ENCODE data around the gene PLA2G7. TPM values are rescaled to one million over a fixed set of nuclear protein-coding genes. Genes with fewer than 3 reads are reported as not detected.

PLA2G7 gene
- total and polyA plus RNA-seq, 8 donors = 0.88 to 32.1 (median 1.2) TPM

DNA sequence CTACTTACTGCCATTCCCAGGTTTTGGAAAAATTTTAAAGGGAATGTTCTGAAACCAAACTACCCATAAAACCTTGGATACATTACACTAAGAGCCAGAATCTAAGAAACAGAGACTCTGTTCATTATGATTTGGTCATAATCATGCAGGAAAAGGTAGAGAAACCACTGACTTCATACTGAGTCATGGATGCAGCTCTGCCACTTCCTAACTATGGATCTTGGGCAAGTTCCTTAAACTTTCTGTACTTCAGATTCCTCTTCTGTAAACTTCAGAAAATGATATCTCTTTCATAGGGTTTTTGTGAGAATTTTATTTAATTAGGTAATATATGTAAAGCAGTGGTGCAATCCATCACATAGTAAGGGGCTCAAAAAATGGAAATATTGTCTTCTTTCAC is 20.0 kb downstream of the PLA2G7 start:
- TF ChIP-seq, protein P1, sequence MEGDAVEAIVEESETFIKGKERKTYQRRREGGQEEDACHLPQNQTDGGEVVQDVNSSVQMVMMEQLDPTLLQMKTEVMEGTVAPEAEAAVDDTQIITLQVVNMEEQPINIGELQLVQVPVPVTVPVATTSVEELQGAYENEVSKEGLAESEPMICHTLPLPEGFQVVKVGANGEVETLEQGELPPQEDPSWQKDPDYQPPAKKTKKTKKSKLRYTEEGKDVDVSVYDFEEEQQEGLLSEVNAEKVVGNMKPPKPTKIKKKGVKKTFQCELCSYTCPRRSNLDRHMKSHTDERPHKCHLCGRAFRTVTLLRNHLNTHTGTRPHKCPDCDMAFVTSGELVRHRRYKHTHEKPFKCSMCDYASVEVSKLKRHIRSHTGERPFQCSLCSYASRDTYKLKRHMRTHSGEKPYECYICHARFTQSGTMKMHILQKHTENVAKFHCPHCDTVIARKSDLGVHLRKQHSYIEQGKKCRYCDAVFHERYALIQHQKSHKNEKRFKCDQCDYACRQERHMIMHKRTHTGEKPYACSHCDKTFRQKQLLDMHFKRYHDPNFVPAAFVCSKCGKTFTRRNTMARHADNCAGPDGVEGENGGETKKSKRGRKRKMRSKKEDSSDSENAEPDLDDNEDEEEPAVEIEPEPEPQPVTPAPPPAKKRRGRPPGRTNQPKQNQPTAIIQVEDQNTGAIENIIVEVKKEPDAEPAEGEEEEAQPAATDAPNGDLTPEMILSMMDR (IDR thresholded peaks at IDR 0.05) = no peak
- DNase-seq (no peak), ATAC-seq (peak; percentile 23)
- Histone ChIP-seq H3K36me3 (no peaks in the 10 kb centered on the region), H3K9me3 (no peaks in the 10 kb centered on the region), H3K27ac (peak overlapping the region in 1 of 2 donors; percentile 11), H3K4me1 (peaks cover 0 to 12% of the 10 kb centered on the region in 2 donors), H3K27me3 (no peaks in the 10 kb centered on the region), H3K4me3 (no peak overlapping the region)
- intact Hi-C loops (cut with DNase I) = no loop called here

DNA sequence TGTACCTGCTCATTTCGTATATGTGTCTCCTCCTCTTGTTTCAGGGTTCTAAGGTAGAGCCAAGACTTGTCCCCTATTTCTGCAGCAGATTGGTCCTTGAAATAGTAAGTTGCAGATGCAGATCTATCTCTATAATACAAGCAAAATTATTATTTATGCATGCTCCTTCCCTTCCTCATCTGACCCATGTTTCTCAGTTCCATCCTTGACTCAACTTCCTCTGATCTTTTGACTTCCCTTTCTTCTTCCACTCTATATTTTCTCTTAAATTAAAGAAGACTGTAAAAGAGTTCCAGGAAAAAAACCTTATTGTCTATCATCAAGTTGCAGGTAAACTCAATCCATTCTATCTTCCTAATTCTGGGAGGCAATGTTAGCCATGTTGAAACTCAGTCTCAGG is 23.7 kb downstream of the PLA2G7 start:
- H3K27me3 ChIP-seq = no peaks in the 10 kb centered on the region
- peaks cover 0 to 12% of the 10 kb centered on the region in 2 donors for H3K4me1 ChIP-seq
- DNase-seq = no peak
- no peaks in the 10 kb centered on the region for H3K36me3 ChIP-seq
- H3K9me3 ChIP-seq = no peaks in the 10 kb centered on the region
- no peak for ATAC-seq
- intact Hi-C loops (cut with DNase I) = no loop called here
- no peak overlapping the region for H3K4me3 ChIP-seq
- TF ChIP-seq, protein P1 (IDR thresholded peaks at IDR 0.05) = no peak
- H3K27ac ChIP-seq = no peak overlapping the region

DNA sequence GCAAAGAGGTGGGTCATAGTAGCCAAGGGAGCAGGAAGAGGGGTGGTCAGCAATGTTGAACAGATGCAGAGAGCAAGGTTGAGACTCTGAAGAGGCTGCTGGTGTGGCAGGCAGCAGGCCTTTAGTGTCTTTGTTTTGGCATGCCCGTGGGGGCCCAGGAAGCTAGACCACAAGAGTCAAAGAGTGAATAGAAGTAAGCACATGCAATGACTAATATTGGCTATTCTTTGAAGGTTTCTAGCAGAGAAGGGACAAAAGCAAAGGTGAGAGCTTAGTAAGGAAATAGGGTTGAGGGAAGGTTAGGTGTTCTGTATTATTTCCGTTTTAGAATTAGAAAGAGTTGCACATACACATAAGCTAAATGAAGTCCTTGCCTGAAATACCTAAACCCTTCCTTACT is 28.7 kb downstream of the PLA2G7 start:
- Histone ChIP-seq H3K27me3 (no peaks in the 10 kb centered on the region), H3K36me3 (no peaks in the 10 kb centered on the region), H3K27ac (no peak overlapping the region), H3K4me3 (no peak overlapping the region), H3K4me1 (peaks cover 0 to 3% of the 10 kb centered on the region in 2 donors), H3K9me3 (no peaks in the 10 kb centered on the region)
- TF ChIP-seq, protein P1 (IDR thresholded peaks at IDR 0.05) = no peak
- no peak for ATAC-seq
- intact Hi-C loops (cut with DNase I) = no loop called here
- DNase-seq = no peak

DNA sequence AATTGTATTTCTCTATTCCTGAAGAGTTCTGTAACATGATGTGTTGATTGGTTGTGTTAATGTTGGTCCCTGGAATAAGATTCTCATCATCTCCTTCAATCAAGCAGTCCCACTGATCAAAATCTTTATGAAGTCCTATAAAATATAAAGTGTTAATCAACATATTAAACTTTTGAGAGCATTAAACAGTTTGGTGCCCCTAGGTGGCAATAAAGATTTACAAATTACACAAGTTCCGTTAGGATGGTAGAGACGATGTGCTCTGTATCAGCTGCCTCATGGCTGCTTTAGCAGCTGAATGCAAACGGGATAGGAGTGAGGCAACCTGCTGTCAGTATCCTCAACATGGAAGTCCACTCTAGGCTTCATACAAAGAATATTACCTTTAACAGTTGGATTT is 30.6 kb downstream of the PLA2G7 start:
- intact Hi-C loops (cut with DNase I) = no loop called here
- ATAC-seq (peak; percentile 71), DNase-seq (peak in 1 of 4 donors; percentile 19)
- Histone ChIP-seq H3K9me3 (no peaks in the 10 kb centered on the region), H3K27ac (no peak overlapping the region), H3K4me1 (no peaks in the 10 kb centered on the region), H3K36me3 (no peaks in the 10 kb centered on the region), H3K4me3 (no peak overlapping the region), H3K27me3 (no peaks in the 10 kb centered on the region)
- TF ChIP-seq, protein P1 (IDR thresholded peaks at IDR 0.05) = no peak

DNA sequence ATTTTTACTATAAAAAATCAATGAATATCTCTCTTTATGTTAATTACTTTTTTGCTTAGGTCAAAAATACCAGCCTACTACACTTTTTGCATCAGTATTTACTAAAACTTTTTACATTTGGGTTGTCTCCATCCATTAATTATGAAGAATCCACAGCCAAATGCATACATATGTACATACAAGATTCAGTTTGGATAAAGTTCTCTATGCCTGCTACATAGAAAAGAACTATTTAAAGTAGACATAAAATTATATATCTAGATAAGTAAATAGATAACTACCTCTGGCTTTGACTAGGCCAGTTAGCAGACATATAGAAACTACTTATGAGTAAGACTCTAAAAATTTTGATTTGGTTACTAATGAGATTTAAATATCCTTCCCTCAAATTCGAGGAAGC is 35.2 kb downstream of the PLA2G7 start:
- Histone ChIP-seq H3K4me1 (no peaks in the 10 kb centered on the region), H3K27ac (no peak overlapping the region)
- TF ChIP-seq, protein P1 (IDR thresholded peaks at IDR 0.05) = no peak

More for the DNA sequence above, 35.2 kb downstream of the PLA2G7 start:
- Histone ChIP-seq H3K27me3 (no peaks in the 10 kb centered on the region), H3K4me3 (no peak overlapping the region), H3K9me3 (no peaks in the 10 kb centered on the region), H3K36me3 (no peaks in the 10 kb centered on the region)
- DNase-seq (no peak), ATAC-seq (no peak)
- intact Hi-C loops (cut with DNase I) = no loop called here

All from left lung (tissue), 10 donors.